Transverse colon (tissue), 4 donors: ENCODE results near the gene RSPRY1. TPM values are rescaled to one million over a fixed set of nuclear protein-coding genes. Genes with fewer than 3 reads are reported as not detected.

Source experiments
- DNase-seq: peaks from one replicate; pipeline ENCODE4 v3.0.0-alpha.2; 2019
- H3K27ac ChIP-seq, 4 donors: fragments of 200-600 bp; sonication (generic); 2 replicates each; pipeline ENCODE4 v1.5.1; 2016 to 2018; ENCODE audit warnings: inconsistent platforms in 4 of 4
- H3K27me3 ChIP-seq: fragments of 200-600 bp; sonication (generic); 2 replicates; pipeline ENCODE4 v1.5.1; 2017; ENCODE audit warnings: inconsistent platforms
- H3K36me3 ChIP-seq, 4 donors: fragments of 200-600 bp; sonication (generic); 2 replicates each; pipeline ENCODE4 v1.5.1; 2017 to 2019; ENCODE audit warnings: inconsistent platforms in 4 of 4
- H3K4me1 ChIP-seq, 4 donors: fragments of 200-600 bp; sonication (generic); 2 replicates each; pipeline ENCODE4 v1.5.1; 2017 to 2020; ENCODE audit warnings: inconsistent platforms in 4 of 4
- H3K4me3 ChIP-seq, 4 donors: fragments of 200-600 bp; sonication (generic); 1 replicate in 1 of 4; 2 replicates in 3 of 4; pipeline versions ENCODE4 v1.5.1 to v1.6.1; 2017 to 2019; ENCODE audit warnings: inconsistent platforms in 4 of 4
- H3K9me3 ChIP-seq, 2 donors: fragments of 200-600 bp; sonication (generic); 2 replicates each; pipeline ENCODE4 v1.5.1; 2017 to 2019; ENCODE audit warnings: inconsistent platforms in 2 of 2
- CTCF ChIP-seq, 5 experiments: fragments of 200-600 bp in 3 of 5; fragments of 450-650 bp in 2 of 5; sonication (generic) in 3 of 5; IDR thresholded peaks; 1 replicate in 2 of 5; 2 replicates in 3 of 5; pipeline ENCODE4 v1.5.1; 2016 to 2017; ENCODE audit warnings: antibody characterized with exemption in 5 of 5, inconsistent platforms in 3 of 5, mild to moderate bottlenecking in 2 of 5, moderate library complexity in 1 of 5
- EP300 ChIP-seq: sonication (generic); formaldehyde crosslinking; IDR thresholded peaks from one replicate; pipeline ENCODE4 v1.6.1; 2017; ENCODE audit warnings: antibody characterized with exemption, low read depth
- POLR2A ChIP-seq: fragments of 450-650 bp; IDR thresholded peaks from one replicate; pipeline ENCODE4 v1.6.1; 2016; ENCODE audit warnings: antibody characterized with exemption, mild to moderate bottlenecking, moderate library complexity
- POLR2AphosphoS5 ChIP-seq, 3 donors: sonication (generic); formaldehyde crosslinking; IDR thresholded peaks; one replicate each; pipeline ENCODE4 v1.6.1; 2016; ENCODE audit warnings: antibody characterized with exemption in 3 of 3
- WGBS, 2 donors: methylation state at CpG; one replicate each; pipeline ENCODE4 v1.1.5; 2018; ENCODE audit warnings: low coverage in 1 of 2; 5-methylcytosine and 5-hydroxymethylcytosine counted together
- in situ Hi-C, 4 donors: fragments of 200-750 bp; cut with MboI; loops; one replicate each; pipeline versions ENCODE4 v1.15.0 to v1.15.1; 2017; ENCODE audit warnings: low sequenced_read_pairs in 3 of 4, low pct_ligation_motif_present in 1 of 4, low pct_unique_long_range_greater_than_20kb in 1 of 4
- intact Hi-C: fragments of 100-400 bp; cut with DNase I; formaldehyde crosslinking; loops from one replicate; pipeline ENCODE4 v1.15.1; 2023; ENCODE audit warnings: low total_unique reads
- total RNA-seq, 4 donors: library from RNA; depleted of rRNA; stranded (reverse); fragments of >200 nt; gene quantifications; one replicate each; pipeline ENCODE4 v1.1.0, GENCODE V29; 2016

RSPRY1 gene
- total RNA-seq, 4 donors from 2014 or later: 17.1 to 58.4 (median 44.5) TPM

- intact Hi-C loops: no loop called here
- Histone ChIP-seq H3K4me3 (no peak overlapping the region), H3K27me3 (peaks cover 18% of the 10 kb centered on the region), H3K9me3 (no peaks in the 10 kb centered on the region), H3K36me3 (no peaks in the 10 kb centered on the region), H3K4me1 (peaks cover 5 to 37% (median 26%) of the 10 kb centered on the region in 4 donors), H3K27ac (no peak overlapping the region)
- DNase-seq: no peak
- TF ChIP-seq EP300 (no peak), POLR2AphosphoS5 (IDR thresholded peaks at IDR 0.05) (no peak), POLR2A (no peak), CTCF (IDR thresholded peaks at IDR 0.05) (no peak)
- in situ Hi-C loops: no loop called here
- 40 to 53% methylated on average over 2 to 7 of the region's 7 CpGs for WGBS, 2 donors
Measured at GRCh38 chr16:57279780-57280638, 93.9 kb downstream of the RSPRY1 start.

- intact Hi-C loops (no loop called here), in situ Hi-C loops (no loop called here)
- Histone ChIP-seq H3K36me3 (no peaks in the 10 kb centered on the region), H3K9me3 (no peaks in the 10 kb centered on the region), H3K4me1 (peaks cover 5 to 36% (median 27%) of the 10 kb centered on the region in 4 donors), H3K4me3 (no peak overlapping the region), H3K27ac (no peak overlapping the region), H3K27me3 (peaks cover 23% of the 10 kb centered on the region)
- WGBS, 2 donors: 80 to 91% methylated on average over 1 to 3 of the region's 3 CpGs
- no peak for DNase-seq
- TF ChIP-seq POLR2AphosphoS5 (IDR thresholded peaks at IDR 0.05) (no peak), EP300 (no peak), POLR2A (no peak), CTCF (IDR thresholded peaks at IDR 0.05) (no peak)
Measured at GRCh38 chr16:57281791-57282190, 95.7 kb downstream of the RSPRY1 start.

GRCh38 chr16:57282510-57283213 lies 96.5 kb downstream of the RSPRY1 start:
- intact Hi-C loops: no loop called here
- H3K4me1 ChIP-seq: peaks cover 5 to 31% (median 21%) of the 10 kb centered on the region in 4 donors
- WGBS, 2 donors: 75 to 77% methylated on average over 7 to 8 of the region's 8 CpGs

More at GRCh38 chr16:57282510-57283213, 96.5 kb downstream of the RSPRY1 start:
- no peak overlapping the region for H3K27ac ChIP-seq
- no peaks in the 10 kb centered on the region for H3K36me3 ChIP-seq
- in situ Hi-C loops: no loop called here
- no peak overlapping the region for H3K4me3 ChIP-seq
- no peaks in the 10 kb centered on the region for H3K9me3 ChIP-seq
- H3K27me3 ChIP-seq: peaks cover 23% of the 10 kb centered on the region
- DNase-seq: no peak
- TF ChIP-seq CTCF (IDR thresholded peaks at IDR 0.05) (no peak), POLR2A (no peak), POLR2AphosphoS5 (IDR thresholded peaks at IDR 0.05) (no peak), EP300 (no peak)
